Activated CD4-positive, CD25-positive, alpha-beta regulatory T cell treated with anti-CD3 and anti-CD28 coated beads, Interleukin-2, amount 50 U/mL, for 24 hours (primary cell): Measurements from ENCODE around the gene DDX25.

Experiments used
- ATAC-seq, 2 donors: fragments of 150-1000 bp; cut with Tn5 transposase; one replicate each; pipeline ENCODE4 v1.10.0; 2021; ENCODE audit warnings: mild to moderate bottlenecking in 1 of 2, moderate library complexity in 1 of 2

The DDX25 gene

DNA sequence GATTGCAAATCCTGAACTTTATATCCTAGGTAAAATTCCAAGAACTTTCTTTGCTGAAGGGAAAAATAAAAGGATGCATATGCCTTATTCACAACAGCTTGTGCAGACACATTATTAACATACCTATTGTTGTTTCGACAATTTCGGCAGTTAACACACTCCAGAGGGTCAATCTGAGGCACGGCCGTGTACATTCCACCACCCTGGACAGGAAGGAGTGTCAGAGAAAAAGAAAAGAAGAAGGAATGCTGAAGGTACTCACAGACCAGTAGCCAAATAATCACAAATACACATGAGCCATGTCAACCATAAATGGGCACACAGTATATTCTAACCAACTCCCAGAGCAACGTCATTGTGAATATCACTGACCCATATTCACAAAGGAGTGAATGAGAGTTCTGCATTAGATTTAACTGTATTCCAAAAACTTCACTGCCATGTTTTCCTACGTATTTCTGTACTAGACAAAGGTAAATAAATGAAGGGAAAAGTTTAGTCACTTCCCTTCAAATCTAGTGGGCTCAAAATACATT, 73.9 kb downstream of the DDX25 start:
- ATAC-seq = no peak
